ENCODE data around the gene OST4. TPM values are rescaled to one million over a fixed set of nuclear protein-coding genes. Genes with fewer than 3 reads are reported as not detected.

The OST4 gene
- total and polyA plus RNA-seq, 12 donors, result 174 to 617 (median 402) TPM

DNA sequence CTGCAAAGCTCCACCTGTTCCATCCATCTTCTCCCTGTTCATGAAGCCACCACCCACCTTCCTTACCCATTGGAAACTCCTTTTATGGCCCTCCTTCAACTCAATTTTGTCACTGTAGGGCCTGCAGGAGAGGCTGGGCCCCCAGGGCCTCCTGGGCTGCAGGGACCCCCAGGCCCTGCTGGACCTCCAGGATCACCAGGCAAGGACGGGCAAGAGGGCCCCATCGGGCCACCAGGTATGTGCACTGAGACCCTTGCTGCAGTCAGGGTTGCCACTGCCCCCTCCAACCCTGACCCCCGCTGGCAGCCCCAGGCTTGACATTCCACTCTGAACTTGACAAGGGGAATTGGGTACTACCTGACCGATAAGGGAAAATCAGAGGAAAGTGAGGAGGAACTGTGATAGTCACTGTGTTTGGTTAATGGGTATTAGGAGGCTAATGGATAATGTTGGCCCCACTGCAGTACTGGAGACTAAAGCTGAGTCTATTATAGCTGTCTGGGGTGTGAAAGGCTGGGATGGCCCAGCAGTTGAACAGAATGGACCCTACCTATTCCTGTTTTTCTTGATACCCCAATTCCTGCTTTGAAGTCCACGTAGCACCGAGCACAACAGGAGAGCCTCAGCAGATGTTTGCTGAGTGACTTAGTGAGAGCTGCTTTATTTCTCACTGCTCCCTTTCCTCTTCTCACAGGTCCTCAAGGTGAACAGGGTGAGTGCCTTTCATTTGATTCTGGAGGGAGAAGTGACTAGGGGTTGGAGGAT, 13.0 kb upstream of the OST4 start:
- Histone ChIP-seq H3K27me3 (no peaks in the 10 kb centered on the region), H3K9me3 (replicated peaks in 1 of 3) (no peaks in the 10 kb centered on the region), H3K36me3 (replicated peaks in 1 of 2) (peaks cover 0 to 6% of the 10 kb centered on the region in 2 donors), H3K4me3 (no peak overlapping the region), H3K4me1 (replicated peaks in 1 of 2) (peaks cover 19 to 36% of the 10 kb centered on the region in 2 donors), H3K27ac (no peak overlapping the region)
- 80 to 98% (median 84%) methylated on average over 5 to 6 of the region's 6 CpGs for WGBS, 4 donors
- DNase-seq, result no peak
- TF ChIP-seq, protein P1, sequence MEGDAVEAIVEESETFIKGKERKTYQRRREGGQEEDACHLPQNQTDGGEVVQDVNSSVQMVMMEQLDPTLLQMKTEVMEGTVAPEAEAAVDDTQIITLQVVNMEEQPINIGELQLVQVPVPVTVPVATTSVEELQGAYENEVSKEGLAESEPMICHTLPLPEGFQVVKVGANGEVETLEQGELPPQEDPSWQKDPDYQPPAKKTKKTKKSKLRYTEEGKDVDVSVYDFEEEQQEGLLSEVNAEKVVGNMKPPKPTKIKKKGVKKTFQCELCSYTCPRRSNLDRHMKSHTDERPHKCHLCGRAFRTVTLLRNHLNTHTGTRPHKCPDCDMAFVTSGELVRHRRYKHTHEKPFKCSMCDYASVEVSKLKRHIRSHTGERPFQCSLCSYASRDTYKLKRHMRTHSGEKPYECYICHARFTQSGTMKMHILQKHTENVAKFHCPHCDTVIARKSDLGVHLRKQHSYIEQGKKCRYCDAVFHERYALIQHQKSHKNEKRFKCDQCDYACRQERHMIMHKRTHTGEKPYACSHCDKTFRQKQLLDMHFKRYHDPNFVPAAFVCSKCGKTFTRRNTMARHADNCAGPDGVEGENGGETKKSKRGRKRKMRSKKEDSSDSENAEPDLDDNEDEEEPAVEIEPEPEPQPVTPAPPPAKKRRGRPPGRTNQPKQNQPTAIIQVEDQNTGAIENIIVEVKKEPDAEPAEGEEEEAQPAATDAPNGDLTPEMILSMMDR (IDR thresholded peaks at IDR 0.05), result no peak
- no peak for TF ChIP-seq POLR2A (IDR thresholded peaks at IDR 0.05)
- intact Hi-C loops (cut with DNase I), result loop anchor here (5.0 to 10.0 kb wide), 4 partner anchors 50 to 120 kb away; partner anchors contain the start of gene TMEM214 (in 2 of the 2)

DNA sequence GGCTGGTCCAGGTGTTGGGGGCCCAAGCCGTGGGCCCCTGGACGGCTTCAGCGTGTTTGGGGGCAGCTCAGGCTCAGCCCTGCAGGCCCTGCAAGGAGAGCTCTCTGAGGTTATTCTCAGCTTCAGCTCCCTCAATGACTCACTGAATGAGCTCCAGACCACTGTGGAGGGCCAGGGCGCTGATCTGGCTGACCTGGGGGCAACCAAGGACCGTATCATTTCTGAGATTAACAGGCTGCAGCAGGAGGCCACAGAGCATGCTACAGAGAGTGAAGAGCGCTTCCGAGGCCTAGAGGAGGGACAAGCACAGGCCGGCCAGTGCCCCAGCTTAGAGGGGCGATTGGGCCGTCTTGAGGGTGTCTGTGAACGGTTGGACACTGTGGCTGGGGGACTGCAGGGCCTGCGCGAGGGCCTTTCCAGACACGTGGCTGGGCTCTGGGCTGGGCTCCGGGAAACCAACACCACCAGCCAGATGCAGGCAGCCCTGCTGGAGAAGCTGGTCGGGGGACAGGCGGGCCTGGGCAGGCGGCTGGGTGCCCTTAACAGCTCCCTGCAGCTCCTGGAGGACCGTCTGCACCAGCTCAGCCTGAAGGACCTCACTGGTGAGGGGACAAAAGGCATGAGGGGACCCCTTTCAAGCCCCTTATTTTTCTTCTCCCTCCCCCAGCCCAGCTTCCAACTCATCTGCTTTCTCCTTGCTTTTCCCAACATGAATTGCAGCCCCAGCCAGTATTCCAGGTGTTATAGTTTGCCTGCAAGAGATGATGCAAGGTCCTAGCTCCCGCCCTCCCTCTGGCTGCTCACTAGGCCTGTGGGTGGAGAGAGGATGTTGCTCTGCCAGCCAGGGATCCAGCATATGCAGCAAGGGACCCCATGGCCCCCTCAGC, 12.2 kb upstream of the OST4 start:
- no peak for DNase-seq
- Histone ChIP-seq H3K36me3 (replicated peaks in 1 of 2) (peaks cover 0 to 6% of the 10 kb centered on the region in 2 donors), H3K9me3 (replicated peaks in 1 of 3) (no peaks in the 10 kb centered on the region), H3K27me3 (no peaks in the 10 kb centered on the region), H3K27ac (no peak overlapping the region), H3K4me1 (replicated peaks in 1 of 2) (peaks cover 19 to 36% of the 10 kb centered on the region in 2 donors), H3K4me3 (no peak overlapping the region)
- intact Hi-C loops (cut with DNase I), result loop anchor here (5.0 to 10.0 kb wide), 4 partner anchors 49 to 119 kb away; partner anchors contain the start of gene TMEM214 (in 2 of the 2)
- 81 to 86% (median 84%) methylated on average over 14 to 20 of the region's 20 CpGs for WGBS, 4 donors
- no peak for TF ChIP-seq POLR2A (IDR thresholded peaks at IDR 0.05)
- TF ChIP-seq, protein P1 (IDR thresholded peaks at IDR 0.05), result no peak

GRCh38 chr2:27082773-27083409, 11.4 kb upstream of the OST4 start:
- Histone ChIP-seq H3K27ac (no peak overlapping the region), H3K4me1 (replicated peaks in 1 of 2) (peaks cover 19 to 37% of the 10 kb centered on the region in 2 donors), H3K9me3 (replicated peaks in 1 of 3) (no peaks in the 10 kb centered on the region), H3K4me3 (no peak overlapping the region), H3K36me3 (replicated peaks in 1 of 2) (peaks cover 0 to 6% of the 10 kb centered on the region in 2 donors), H3K27me3 (no peaks in the 10 kb centered on the region)
- 77 to 88% (median 85%) methylated on average over 14 to 27 of the region's 27 CpGs for WGBS, 4 donors
- TF ChIP-seq, protein P1 (IDR thresholded peaks at IDR 0.05), result no peak
- TF ChIP-seq POLR2A (IDR thresholded peaks at IDR 0.05), result no peak
- intact Hi-C loops (cut with DNase I), result loop anchor here (5.0 to 10.0 kb wide), 4 partner anchors 48 to 118 kb away; partner anchors contain the start of gene TMEM214 (in 2 of the 2)
- DNase-seq, result no peak

Measured in adrenal gland (tissue), 12 donors.